COLO829 (cell line): Measurements from ENCODE around the gene ZBP1.

Experiments
- DNase-seq: peaks from one replicate; pipeline ENCODE4 v3.0.0; 2012; ENCODE audit warnings: low spot score

The ZBP1 gene

DNA sequence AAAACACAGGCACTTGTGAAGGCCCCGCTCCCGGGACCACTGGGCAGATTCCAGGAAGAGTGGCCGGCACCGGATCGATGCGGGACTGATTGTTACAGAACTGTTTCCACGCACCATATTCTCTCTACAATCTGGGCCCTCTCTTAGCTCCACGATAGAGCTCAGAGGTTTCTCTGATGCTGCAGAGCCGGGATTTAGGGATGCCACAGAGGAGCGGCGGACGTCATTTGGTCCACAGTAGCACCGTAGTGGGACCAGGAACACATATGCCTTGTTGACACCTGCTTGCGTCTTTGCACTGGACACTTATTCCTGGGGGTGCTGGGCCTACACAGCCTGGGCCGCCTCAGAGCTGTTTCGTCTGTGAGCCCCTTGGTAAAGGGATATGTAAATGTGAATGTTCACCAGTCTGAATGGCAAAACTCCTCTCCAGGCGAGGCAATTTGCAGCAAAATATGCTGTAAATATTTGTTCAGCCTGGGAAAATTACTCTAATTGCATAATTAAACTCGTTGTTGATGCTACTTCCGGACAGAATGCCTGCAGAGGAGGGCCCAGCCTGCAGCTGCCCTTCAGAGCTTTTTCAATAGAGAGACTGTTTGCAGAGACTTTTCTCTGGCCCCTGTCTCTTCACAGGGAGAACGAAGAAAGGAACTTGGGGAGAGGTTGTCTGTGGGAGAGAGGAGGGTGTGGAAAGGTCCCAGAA lies 49.9 kb downstream of the ZBP1 start:
- no peak for DNase-seq

GRCh38 chr20:57568960-57569359 lies 51.3 kb downstream of the ZBP1 start:
- no peak for DNase-seq

DNA sequence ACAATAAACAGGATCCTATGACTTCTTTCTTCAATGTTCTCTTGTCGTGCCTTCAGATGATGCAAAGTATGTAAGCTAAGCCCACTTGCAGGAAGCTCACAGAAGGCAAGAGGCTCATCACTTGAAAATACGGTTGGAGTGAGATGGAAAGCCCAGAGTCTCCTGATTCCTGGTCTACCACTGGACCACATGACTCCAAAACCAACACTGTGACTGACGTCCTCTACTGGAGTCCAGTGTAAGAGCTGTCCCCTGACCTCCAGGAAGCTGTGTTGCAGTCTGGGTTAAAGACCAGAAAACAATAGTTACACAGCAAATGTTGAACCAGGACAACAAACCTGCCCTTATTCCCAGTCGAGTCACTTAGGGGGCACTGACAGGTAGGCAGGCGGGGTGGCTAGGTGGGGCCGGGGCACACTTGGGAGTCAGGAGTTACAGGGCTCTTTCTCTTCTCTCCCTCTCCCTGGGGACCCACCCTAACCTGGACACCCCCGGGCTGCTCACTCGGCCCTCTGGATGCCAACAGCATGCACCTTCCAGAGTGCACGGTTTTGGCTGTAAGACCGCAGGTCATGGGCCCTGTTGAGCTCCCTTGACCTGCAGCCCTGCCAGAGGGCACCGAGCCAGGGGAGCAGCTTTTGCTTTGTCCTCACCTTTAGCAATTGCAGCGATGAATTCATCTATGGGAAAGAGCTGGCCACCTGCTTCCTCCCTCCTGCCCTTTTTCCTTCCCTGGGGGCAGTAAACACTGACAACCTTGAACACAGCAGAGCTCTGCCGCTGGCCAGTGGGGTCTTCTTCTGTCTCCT lies 51.9 kb downstream of the ZBP1 start:
- DNase-seq = no peak

GRCh38 chr20:57567471-57568079 lies 52.7 kb downstream of the ZBP1 start:
- DNase-seq = no peak

GRCh38 chr20:57566803-57567459 lies 53.3 kb downstream of the ZBP1 start:
- DNase-seq = no peak

GRCh38 chr20:57566399-57566798 lies 53.8 kb downstream of the ZBP1 start:
- no peak for DNase-seq

DNA sequence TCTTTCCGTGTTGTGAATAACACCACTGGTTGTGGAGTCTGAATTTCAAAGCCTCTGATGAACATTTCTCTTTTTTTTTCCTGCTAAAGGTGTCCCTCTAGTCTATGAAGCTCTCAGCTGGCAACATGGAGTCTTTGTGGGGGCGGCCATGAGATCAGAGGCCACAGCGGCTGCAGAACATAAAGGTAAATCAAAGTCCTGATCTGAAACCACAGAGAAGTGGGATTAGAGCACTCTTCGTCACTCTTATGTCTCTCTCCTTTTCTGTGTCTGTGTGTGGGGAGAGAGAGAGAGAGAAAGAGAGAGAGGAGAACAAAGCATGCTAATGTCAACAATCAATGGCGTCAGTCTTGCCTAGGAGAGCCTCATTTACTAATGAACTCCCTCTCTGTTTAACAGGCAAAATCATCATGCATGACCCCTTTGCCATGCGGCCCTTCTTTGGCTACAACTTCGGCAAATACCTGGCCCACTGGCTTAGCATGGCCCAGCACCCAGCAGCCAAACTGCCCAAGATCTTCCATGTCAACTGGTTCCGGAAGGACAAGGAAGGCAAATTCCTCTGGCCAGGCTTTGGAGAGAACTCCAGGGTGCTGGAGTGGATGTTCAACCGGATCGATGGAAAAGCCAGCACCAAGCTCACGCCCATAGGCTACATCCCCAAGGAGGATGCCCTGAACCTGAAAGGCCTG lies 55.1 kb downstream of the ZBP1 start:
- DNase-seq = no peak

DNA sequence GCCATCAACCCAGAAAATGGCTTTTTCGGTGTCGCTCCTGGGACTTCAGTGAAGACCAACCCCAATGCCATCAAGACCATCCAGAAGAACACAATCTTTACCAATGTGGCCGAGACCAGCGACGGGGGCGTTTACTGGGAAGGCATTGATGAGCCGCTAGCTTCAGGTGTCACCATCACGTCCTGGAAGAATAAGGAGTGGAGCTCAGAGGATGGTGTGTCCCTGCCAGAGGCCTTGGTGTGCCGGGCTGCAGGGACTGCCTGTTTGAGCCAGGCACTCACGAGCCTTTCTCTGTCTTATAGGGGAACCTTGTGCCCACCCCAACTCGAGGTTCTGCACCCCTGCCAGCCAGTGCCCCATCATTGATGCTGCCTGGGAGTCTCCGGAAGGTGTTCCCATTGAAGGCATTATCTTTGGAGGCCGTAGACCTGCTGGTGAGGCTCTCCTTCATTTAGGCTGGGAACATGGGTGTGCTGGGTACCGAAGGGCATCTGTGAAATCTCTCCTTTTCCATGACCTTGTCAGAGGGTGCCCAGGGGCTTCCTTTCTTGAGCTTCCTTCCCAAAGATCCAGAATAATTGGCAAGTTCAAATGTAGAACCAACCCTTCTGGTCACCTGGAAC lies 55.9 kb downstream of the ZBP1 start:
- no peak for DNase-seq

DNA sequence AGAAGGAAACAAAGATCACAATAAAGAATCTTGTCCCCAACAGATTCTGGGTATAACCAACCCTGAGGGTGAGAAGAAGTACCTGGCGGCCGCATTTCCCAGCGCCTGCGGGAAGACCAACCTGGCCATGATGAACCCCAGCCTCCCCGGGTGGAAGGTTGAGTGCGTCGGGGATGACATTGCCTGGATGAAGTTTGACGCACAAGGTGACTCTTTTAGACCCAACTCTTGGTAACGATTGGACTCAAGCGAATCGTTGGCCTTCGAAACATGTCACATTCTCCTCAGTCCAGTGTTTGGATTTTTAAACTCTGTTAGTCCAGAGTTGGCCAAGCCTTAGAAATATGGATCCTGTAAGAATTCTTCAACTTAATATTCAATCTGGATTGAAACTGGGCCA lies 56.7 kb downstream of the ZBP1 start:
- no peak for DNase-seq

DNA sequence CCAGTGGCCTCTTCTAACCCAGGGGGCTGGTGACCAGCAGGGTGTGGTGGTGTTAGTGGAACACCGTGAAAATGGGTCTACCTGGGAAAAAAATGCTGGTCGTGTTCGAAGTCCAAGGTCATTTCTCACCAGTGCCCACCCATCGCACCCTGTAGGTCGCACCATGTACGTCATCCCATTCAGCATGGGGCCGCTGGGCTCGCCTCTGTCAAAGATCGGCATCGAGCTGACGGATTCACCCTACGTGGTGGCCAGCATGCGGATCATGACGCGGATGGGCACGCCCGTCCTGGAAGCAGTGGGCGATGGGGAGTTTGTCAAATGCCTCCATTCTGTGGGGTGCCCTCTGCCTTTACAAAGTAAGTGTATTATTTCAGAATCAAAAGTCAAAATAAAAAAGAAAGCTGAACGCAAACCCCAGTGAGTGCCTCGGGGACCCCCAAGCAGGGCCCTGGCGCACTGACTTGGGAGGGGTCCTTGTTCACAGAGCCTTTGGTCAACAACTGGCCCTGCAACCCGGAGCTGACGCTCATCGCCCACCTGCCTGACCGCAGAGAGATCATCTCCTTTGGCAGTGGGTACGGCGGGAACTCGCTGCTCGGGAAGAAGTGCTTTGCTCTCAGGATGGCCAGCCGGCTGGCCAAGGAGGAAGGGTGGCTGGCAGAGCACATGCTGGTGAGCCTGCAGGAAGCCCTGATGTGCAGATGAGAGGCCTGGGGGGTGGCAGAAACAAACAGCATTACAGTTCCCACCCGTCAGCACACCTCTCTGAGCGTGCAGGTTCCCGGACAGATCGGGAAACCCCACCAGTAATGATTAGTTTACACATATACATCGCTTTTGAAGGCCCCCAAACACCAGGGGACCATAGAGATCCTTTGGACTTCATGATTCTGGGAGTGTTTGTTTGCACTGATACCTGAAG lies 57.4 kb downstream of the ZBP1 start:
- no peak for DNase-seq

- no peak for DNase-seq
Measured at GRCh38 chr20:57561356-57562279, 58.6 kb downstream of the ZBP1 start.

DNA sequence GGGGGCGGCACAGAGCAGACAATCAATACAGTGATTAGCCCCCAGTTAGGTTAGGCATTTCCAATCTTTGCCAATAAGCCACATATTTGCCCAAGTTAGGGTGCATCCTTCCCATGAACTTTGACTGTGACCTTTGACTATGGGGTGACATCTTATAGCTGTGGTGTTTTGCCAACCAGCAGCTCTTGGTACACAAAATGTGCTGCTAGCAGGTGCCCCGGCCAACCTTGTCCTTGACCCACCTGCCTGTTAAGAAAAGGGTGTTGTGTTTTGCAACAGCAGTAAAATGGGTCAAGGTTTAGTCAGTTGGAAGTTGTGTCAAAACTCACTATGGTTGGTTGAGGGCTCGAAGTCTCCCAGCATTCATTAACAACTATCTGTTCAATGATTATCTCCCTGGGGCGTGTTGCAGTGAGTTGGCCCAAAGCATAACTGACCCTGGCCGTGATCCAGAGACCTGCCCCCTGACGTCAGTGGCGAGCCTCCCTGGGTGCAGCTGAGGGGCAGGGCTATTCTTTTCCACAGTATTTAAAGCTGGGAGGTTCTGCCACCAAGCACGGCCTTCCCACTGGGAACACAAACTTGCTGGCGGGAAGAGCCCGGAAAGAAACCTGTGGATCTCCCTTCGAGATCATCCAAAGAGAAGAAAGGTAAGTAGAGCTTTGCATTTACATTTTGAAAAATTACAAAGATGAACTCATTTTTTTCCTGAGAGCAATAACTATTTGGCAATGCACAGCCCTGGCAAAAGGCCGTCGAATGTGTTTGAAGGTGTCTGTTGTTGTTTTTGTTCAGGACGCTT lies 59.5 kb downstream of the ZBP1 start, which contains the start of gene PCK1:
TSS of gene PCK1 (plus strand) at position 557 of the 802 bp plus-strand sequence. CDS start 302 bp downstream, outside the sequence.
- DNase-seq = no peak

GRCh38 chr20:57559658-57560553 lies 60.3 kb downstream of the ZBP1 start:
- no peak for DNase-seq

DNA sequence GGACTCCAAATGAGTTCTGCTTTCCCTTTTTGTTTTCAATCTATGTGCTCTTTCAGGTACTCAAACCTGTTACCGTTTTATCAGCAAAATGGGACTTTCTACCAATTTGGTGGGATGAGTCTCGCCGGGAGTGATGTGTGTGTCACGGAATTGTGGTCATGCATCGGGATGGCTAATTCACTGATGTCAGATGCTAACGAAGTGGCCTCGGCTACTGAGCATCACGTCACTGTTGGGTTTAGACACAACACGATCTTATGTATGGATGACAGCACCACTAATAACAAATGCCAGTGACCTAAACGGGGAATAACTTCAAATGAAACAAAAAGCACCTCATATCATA lies 61.0 kb downstream of the ZBP1 start:
- no peak for DNase-seq

DNA sequence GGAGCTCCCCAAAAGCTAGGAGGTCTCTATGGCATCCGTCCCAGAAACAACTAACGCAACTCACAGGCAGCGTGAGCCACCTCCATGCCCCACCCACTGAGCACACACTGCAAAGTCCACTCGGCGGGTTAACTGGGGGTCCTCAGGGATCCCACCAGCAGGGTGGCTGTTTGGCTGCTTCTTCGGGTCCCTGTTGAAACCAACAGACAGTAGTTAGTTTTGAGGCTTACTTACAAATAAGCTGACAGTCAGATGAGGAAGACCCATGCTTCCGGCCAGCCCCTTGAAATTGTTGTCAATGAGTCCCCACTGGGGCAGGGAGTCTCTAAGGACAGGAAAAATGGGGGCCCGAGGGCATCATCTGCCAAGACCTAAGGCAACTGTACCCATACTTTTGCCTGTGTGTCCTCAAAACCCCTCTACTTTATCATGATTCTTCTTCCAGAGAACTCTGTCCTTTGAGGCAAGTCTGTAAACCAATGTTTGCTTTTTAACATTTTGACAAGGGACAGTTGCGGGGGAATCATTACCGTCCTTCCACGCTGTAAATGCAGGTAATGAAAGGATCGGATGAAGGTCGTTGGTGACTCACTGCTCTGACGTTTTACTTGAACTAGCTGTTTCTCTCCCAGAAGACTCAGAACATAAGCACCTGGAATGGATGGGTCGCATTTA lies 61.5 kb downstream of the ZBP1 start:
- no peak for DNase-seq

DNA sequence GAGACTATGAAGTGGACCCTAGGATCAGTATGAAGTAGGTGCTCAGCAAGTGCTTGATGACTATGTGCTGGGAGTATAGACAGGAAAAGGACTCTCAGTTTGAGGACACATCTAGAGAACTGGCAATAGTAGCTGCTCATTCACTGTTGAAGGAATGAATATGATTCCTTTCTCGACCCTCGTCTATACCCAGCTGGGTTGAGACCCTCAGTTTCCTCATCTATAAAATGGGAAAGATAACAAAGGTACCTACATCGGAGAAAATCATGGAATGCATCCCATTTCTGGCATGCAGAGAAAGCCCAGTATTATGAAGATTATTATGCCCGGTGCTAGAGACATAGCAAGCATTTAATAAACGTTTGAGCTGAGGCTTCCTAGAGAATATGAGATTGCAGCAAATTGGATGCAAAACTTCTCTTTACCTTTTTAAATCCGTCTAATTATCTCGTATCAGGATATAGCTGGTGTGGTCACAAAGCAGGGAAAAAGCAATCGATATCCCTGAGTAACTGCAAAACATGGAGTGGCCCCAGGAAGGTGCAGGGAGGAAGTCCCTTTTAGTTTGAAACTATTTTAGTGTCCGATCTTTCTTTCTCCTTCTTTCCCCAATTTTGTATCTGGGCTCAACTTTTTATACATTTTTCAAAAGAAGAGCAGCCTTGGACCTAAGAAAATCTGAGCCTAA lies 62.2 kb downstream of the ZBP1 start:
- no peak for DNase-seq
